SK-N-SH (cell line): ENCODE data around the gene NSL1. TPM values are rescaled to one million over a fixed set of nuclear protein-coding genes. Genes with fewer than 3 reads are reported as not detected.

ENCODE experiments used
- CTCF ChIA-PET: fragments of 300-600, 350-600 bp; formaldehyde crosslinking; extraction: SDS; loops from one replicate; lab custom pipeline; 2021; lab: Yijun Ruan, JAX
- POLR2A ChIA-PET: fragments of 350-600 bp; sonication (Branson Sonifier 250); formaldehyde crosslinking; extraction: SDS; loops from one replicate; lab custom pipeline; 2020; ENCODE audit warnings: antibody characterized with exemption, inconsistent platforms; lab: Yijun Ruan, JAX
- DNase-seq: peaks from one replicate; pipeline ENCODE4 v3.0.0; 2012
- H2AFZ ChIP-seq: fragments of 200-600 bp; sonication (generic); 2 replicates; pipeline ENCODE4 v1.8.1; 2016; ENCODE audit warnings: antibody characterized with exemption, mild to moderate bottlenecking, low read depth
- H3F3A ChIP-seq: fragments of 200-600 bp; sonication (generic); replicated peaks from 2 replicates; pipeline ENCODE3; 2016; ENCODE audit warnings: antibody characterized with exemption, mild to moderate bottlenecking; ENCODE audit not compliant: insufficient read depth
- H3K27ac ChIP-seq, 2 experiments: fragments of 200-500 bp in 1 of 2; fragments of 200-600 bp in 1 of 2; sonication (Bioruptor generic) in 1 of 2; sonication (generic), shearing (Covaris generic) in 1 of 2; 2 replicates each; pipeline versions ENCODE4 v1.5.1 to v1.6.1; 2014 to 2016; ENCODE audit warnings: low read depth in 2 of 2, inconsistent platforms in 1 of 2, low read length in 1 of 2, mild to moderate bottlenecking in 1 of 2, mixed read lengths in 1 of 2
- H3K27me3 ChIP-seq: fragments of 200-600 bp; sonication (generic), shearing (Covaris generic); 2 replicates; pipeline ENCODE4 v1.6.1; 2016; ENCODE audit warnings: mixed run types; ENCODE audit not compliant: insufficient read depth
- H3K36me3 ChIP-seq, 2 experiments: fragments of 200-500 bp in 1 of 2; fragments of 200-600 bp in 1 of 2; sonication (Bioruptor generic) in 1 of 2; sonication (generic) in 1 of 2; replicated peaks in 1 of 2; 2 replicates each; pipeline versions ENCODE3 to v1.5.1; 2014 to 2016; ENCODE audit warnings: low read length in 1 of 2, mild to moderate bottlenecking in 1 of 2; ENCODE audit not compliant: insufficient read depth in 2 of 2, control insufficient read depth in 1 of 2
- H3K4me1 ChIP-seq, 2 experiments: fragments of 200-500 bp in 1 of 2; fragments of 200-600 bp in 1 of 2; sonication (Bioruptor generic) in 1 of 2; sonication (generic), shearing (Covaris generic) in 1 of 2; 2 replicates each; pipeline versions ENCODE4 v1.5.1 to v1.6.1; 2014 to 2016; ENCODE audit warnings: low read depth in 1 of 2, low read length in 1 of 2, mixed run types in 1 of 2; ENCODE audit not compliant: insufficient read depth in 2 of 2, control insufficient read depth in 1 of 2
- H3K4me2 ChIP-seq: fragments of 200-600 bp; sonication (generic), shearing (Covaris generic); 2 replicates; pipeline ENCODE4 v1.6.1; 2017; ENCODE audit warnings: mixed run types
- H3K4me3 ChIP-seq, 2 experiments: fragments of 200-500 bp in 1 of 2; fragments of 200-600 bp in 1 of 2; sonication (Bioruptor generic) in 1 of 2; sonication (generic), shearing (Covaris generic) in 1 of 2; 2 replicates each; pipeline versions ENCODE4 v1.5.1 to v1.8.1; 2014 to 2016; ENCODE audit warnings: low read depth in 2 of 2, inconsistent platforms in 1 of 2, low read length in 1 of 2, mild to moderate bottlenecking in 1 of 2, mixed read lengths in 1 of 2, moderate library complexity in 1 of 2
- H3K79me2 ChIP-seq: fragments of 200-600 bp; sonication (generic); 2 replicates; pipeline ENCODE4 v1.8.1; 2017; ENCODE audit warnings: mild to moderate bottlenecking; ENCODE audit not compliant: insufficient read depth
- H3K9ac ChIP-seq: fragments of 200-600 bp; sonication (generic); 2 replicates; pipeline ENCODE4 v1.6.1; 2017; ENCODE audit warnings: mixed run types
- H3K9me2 ChIP-seq: fragments of 200-600 bp; sonication (generic); 2 replicates; pipeline ENCODE4 v1.6.1; 2017; ENCODE audit warnings: mixed run types
- H3K9me3 ChIP-seq: fragments of 200-600 bp; sonication (generic); 2 replicates; pipeline ENCODE4 v1.6.1; 2017; ENCODE audit warnings: mixed run types, mild to moderate bottlenecking, moderate library complexity
- H4K20me1 ChIP-seq: fragments of 200-600 bp; sonication (generic); 2 replicates; pipeline ENCODE4 v1.6.1; 2017; ENCODE audit warnings: mild to moderate bottlenecking, mixed run types; ENCODE audit not compliant: insufficient read depth
- CHD2 ChIP-seq: fragments of 150-350 bp; IDR thresholded peaks from 2 replicates; pipeline ENCODE4 v1.6.1; 2018; ENCODE audit warnings: low read length; ENCODE audit not compliant: partially characterized antibody
- EZH2phosphoT487 ChIP-seq: fragments of 200-600 bp; sonication (generic); IDR thresholded peaks from 2 replicates; pipeline ENCODE4 v1.6.1; 2017; ENCODE audit warnings: low read depth, mixed run types, mild to moderate bottlenecking, antibody characterized with exemption, moderate library complexity, borderline replicate concordance
- FOXJ3 ChIP-seq: sonication (generic); formaldehyde crosslinking; IDR thresholded peaks from 2 replicates; pipeline ENCODE4 v1.5.1; 2020; ENCODE audit warnings: mild to moderate bottlenecking, missing genetic modification reagents
- JUND ChIP-seq: IDR thresholded peaks from 2 replicates; pipeline ENCODE4 v1.4.0; 2012
- MXI1 ChIP-seq: IDR thresholded peaks from 2 replicates; pipeline ENCODE4 v1.6.1; 2012; ENCODE audit warnings: mild to moderate bottlenecking, low read depth, low read length, improper control_type of control experiment
- NRF1 ChIP-seq: IDR thresholded peaks from 2 replicates; pipeline ENCODE4 v1.6.1; 2012; ENCODE audit warnings: low read depth, mild to moderate bottlenecking, low read length
- RAD21 ChIP-seq: IDR thresholded peaks from 2 replicates; pipeline ENCODE4 v1.6.1; 2012; ENCODE audit warnings: mild to moderate bottlenecking, low read length
- RCOR1 ChIP-seq: fragments of 150-350 bp; IDR thresholded peaks from 2 replicates; pipeline ENCODE4 v1.6.1; 2017; ENCODE audit warnings: antibody characterized with exemption, low read length
- RFX5 ChIP-seq: IDR thresholded peaks from 2 replicates; pipeline ENCODE4 v1.6.1; 2012; ENCODE audit warnings: mild to moderate bottlenecking, improper control_type of control experiment, low read length
- SMC3 ChIP-seq: IDR thresholded peaks from 2 replicates; pipeline ENCODE4 v1.6.1; 2012; ENCODE audit warnings: low read depth, low read length, improper control_type of control experiment
- TAF1 ChIP-seq: IDR thresholded peaks from 2 replicates; pipeline ENCODE4 v1.6.1; 2012; ENCODE audit warnings: low read depth, mild to moderate bottlenecking, low read length, moderate library complexity, borderline replicate concordance
- TCF12 ChIP-seq: IDR thresholded peaks from 2 replicates; pipeline ENCODE4 v1.4.0; 2012
- ZBTB33 ChIP-seq: IDR thresholded peaks from 2 replicates; pipeline ENCODE4 v1.4.0; 2012; ENCODE audit warnings: low read depth, borderline replicate concordance
- WGBS: methylation state at CpG from one replicate; pipeline ENCODE4 v1.1.6; 2017; ENCODE audit warnings: low lambda C conversion rate; 5-methylcytosine and 5-hydroxymethylcytosine counted together
- polyA plus RNA-seq, 3 experiments: library from polyadenylated mRNA; depleted of rRNA; stranded (reverse); fragments of >200 nt; gene quantifications; 2 replicates each; pipeline ENCODE4 v1.2.3, GENCODE V29; 2012
- TF ChIP-seq, protein P1 (sequence below): fragments of 200-600 bp; sonication (generic); IDR thresholded peaks from 2 replicates; pipeline ENCODE4 v1.6.1; 2017; ENCODE audit warnings: antibody characterized with exemption, mild to moderate bottlenecking, moderate library complexity
- TF ChIP-seq, protein P2 (sequence below): IDR thresholded peaks from 2 replicates; pipeline ENCODE4 v1.4.0; 2012; ENCODE audit warnings: low read depth, borderline replicate concordance
- TF ChIP-seq, protein P3 (sequence below): IDR thresholded peaks from 2 replicates; pipeline ENCODE4 v1.6.1; 2012; ENCODE audit warnings: mild to moderate bottlenecking, low read depth, low read length, moderate library complexity
- TF ChIP-seq, protein P4 (sequence below): IDR thresholded peaks from 2 replicates; pipeline ENCODE4 v1.4.0; 2012; ENCODE audit warnings: low read depth

NSL1 gene
- polyA plus RNA-seq, 1 of the 3 experiments (the other 2 are of a cell fraction) = 22.5 TPM

DNA sequence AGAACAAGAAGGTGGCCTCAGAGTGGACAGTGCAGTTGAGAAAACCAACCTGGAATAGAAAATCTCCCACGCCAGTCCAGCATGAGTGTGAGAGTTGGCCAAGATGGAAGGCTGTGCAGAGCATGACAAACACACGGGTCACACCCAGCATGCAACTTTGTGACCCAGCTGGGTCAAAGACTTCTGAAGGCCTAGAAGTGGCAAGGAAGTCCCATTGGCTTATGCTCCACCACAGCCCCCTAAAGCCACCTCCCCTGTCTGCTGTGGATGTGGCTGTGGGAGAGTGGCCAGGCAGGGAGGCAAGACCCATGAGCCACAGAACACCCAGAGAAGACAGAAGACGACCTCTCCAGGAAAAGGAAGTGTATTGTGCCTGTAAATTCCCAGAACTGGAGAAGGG is 105.5 kb downstream of the NSL1 start:
- no peaks in the 10 kb centered on the region for H3K9me3 ChIP-seq
- 58% methylated on average over 3 of the region's 3 CpGs for WGBS
- no peaks in the 10 kb centered on the region for H3F3A ChIP-seq
- H3K27me3 ChIP-seq = no peaks in the 10 kb centered on the region; the same call in 1 of the 2 replicates
- no peaks in the 10 kb centered on the region for H3K36me3 ChIP-seq
- no peak overlapping the region for H3K9ac ChIP-seq
- CTCF ChIA-PET = no interaction called here
- H2AFZ ChIP-seq = no peak overlapping the region
- H3K4me3 ChIP-seq = no peak overlapping the region
- no peak for DNase-seq
- no peak for TF ChIP-seq RAD21
- no peak for TF ChIP-seq CHD2
- TF ChIP-seq TAF1 = no peak
- no peak for TF ChIP-seq NRF1
- no peak for TF ChIP-seq TCF12
- no peak for TF ChIP-seq SMC3
- TF ChIP-seq, protein P1, sequence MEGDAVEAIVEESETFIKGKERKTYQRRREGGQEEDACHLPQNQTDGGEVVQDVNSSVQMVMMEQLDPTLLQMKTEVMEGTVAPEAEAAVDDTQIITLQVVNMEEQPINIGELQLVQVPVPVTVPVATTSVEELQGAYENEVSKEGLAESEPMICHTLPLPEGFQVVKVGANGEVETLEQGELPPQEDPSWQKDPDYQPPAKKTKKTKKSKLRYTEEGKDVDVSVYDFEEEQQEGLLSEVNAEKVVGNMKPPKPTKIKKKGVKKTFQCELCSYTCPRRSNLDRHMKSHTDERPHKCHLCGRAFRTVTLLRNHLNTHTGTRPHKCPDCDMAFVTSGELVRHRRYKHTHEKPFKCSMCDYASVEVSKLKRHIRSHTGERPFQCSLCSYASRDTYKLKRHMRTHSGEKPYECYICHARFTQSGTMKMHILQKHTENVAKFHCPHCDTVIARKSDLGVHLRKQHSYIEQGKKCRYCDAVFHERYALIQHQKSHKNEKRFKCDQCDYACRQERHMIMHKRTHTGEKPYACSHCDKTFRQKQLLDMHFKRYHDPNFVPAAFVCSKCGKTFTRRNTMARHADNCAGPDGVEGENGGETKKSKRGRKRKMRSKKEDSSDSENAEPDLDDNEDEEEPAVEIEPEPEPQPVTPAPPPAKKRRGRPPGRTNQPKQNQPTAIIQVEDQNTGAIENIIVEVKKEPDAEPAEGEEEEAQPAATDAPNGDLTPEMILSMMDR = no peak
- TF ChIP-seq JUND = no peak
- TF ChIP-seq, protein P2, sequence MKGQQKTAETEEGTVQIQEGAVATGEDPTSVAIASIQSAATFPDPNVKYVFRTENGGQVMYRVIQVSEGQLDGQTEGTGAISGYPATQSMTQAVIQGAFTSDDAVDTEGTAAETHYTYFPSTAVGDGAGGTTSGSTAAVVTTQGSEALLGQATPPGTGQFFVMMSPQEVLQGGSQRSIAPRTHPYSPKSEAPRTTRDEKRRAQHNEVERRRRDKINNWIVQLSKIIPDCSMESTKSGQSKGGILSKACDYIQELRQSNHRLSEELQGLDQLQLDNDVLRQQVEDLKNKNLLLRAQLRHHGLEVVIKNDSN = no peak
- no peak for TF ChIP-seq EZH2phosphoT487
- no peak for TF ChIP-seq ZBTB33
- TF ChIP-seq RFX5 = no peak
- no peak for TF ChIP-seq MXI1
- TF ChIP-seq, protein P3, sequence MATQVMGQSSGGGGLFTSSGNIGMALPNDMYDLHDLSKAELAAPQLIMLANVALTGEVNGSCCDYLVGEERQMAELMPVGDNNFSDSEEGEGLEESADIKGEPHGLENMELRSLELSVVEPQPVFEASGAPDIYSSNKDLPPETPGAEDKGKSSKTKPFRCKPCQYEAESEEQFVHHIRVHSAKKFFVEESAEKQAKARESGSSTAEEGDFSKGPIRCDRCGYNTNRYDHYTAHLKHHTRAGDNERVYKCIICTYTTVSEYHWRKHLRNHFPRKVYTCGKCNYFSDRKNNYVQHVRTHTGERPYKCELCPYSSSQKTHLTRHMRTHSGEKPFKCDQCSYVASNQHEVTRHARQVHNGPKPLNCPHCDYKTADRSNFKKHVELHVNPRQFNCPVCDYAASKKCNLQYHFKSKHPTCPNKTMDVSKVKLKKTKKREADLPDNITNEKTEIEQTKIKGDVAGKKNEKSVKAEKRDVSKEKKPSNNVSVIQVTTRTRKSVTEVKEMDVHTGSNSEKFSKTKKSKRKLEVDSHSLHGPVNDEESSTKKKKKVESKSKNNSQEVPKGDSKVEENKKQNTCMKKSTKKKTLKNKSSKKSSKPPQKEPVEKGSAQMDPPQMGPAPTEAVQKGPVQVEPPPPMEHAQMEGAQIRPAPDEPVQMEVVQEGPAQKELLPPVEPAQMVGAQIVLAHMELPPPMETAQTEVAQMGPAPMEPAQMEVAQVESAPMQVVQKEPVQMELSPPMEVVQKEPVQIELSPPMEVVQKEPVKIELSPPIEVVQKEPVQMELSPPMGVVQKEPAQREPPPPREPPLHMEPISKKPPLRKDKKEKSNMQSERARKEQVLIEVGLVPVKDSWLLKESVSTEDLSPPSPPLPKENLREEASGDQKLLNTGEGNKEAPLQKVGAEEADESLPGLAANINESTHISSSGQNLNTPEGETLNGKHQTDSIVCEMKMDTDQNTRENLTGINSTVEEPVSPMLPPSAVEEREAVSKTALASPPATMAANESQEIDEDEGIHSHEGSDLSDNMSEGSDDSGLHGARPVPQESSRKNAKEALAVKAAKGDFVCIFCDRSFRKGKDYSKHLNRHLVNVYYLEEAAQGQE = no peak
- TF ChIP-seq RCOR1 = no peak
- TF ChIP-seq, protein P4, sequence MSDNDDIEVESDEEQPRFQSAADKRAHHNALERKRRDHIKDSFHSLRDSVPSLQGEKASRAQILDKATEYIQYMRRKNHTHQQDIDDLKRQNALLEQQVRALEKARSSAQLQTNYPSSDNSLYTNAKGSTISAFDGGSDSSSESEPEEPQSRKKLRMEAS = no peak
- TF ChIP-seq FOXJ3 = no peak
- TF ChIP-seq, all 33 proteins: peak for 0
- no peaks in the 10 kb centered on the region for H3K4me1 ChIP-seq
- no peaks in the 10 kb centered on the region for H3K79me2 ChIP-seq
- H3K27ac ChIP-seq = no peak overlapping the region
- POLR2A ChIA-PET = no interaction called here
- H3K4me2 ChIP-seq = no peak overlapping the region
- H4K20me1 ChIP-seq = no peaks in the 10 kb centered on the region
- H3K9me2 ChIP-seq = no peaks in the 10 kb centered on the region
